DND-41 (cell line): ENCODE data around the gene SLC4A9.

Experiments
- EZH2 ChIP-seq: IDR thresholded peaks from 3 replicates; pipeline ENCODE4 v1.6.1; 2012; ENCODE audit warnings: borderline replicate concordance, low read depth, mild to moderate bottlenecking, moderate library complexity, low read length, inconsistent platforms; ENCODE audit not compliant: severe bottlenecking
- TF ChIP-seq, protein P1 (sequence below): IDR thresholded peaks from 2 replicates; pipeline ENCODE4 v1.5.1; 2012; ENCODE audit warnings: borderline replicate concordance, low read length, moderate library complexity, mild to moderate bottlenecking; ENCODE audit not compliant: poor library complexity, severe bottlenecking; ENCODE audit errors: extremely low read depth

DNA sequence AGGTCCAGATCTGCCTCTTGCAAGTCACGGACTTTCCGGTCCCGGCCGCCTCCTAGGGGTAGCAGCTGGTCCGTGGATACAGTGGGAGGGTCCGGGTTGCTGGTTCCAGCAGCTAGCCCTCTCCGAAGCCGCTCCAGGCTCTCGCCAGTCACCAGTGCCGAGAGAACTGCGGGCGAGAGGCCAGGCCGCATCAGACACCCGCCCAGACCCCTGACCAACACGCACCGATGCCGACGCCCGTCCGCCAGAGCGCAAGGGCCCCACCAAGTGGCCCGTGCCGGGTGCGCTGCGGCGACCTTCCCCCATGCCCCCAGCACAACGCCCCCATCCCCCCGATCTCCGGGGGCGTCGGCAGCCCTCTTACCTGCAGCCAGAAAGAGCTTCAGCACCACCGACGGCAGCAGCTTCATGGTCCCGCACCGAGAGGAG, 14.1 kb upstream of the SLC4A9 start:
- TF ChIP-seq, protein P1, sequence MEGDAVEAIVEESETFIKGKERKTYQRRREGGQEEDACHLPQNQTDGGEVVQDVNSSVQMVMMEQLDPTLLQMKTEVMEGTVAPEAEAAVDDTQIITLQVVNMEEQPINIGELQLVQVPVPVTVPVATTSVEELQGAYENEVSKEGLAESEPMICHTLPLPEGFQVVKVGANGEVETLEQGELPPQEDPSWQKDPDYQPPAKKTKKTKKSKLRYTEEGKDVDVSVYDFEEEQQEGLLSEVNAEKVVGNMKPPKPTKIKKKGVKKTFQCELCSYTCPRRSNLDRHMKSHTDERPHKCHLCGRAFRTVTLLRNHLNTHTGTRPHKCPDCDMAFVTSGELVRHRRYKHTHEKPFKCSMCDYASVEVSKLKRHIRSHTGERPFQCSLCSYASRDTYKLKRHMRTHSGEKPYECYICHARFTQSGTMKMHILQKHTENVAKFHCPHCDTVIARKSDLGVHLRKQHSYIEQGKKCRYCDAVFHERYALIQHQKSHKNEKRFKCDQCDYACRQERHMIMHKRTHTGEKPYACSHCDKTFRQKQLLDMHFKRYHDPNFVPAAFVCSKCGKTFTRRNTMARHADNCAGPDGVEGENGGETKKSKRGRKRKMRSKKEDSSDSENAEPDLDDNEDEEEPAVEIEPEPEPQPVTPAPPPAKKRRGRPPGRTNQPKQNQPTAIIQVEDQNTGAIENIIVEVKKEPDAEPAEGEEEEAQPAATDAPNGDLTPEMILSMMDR = no peak
- TF ChIP-seq EZH2 = no peak
